HepG2 (cell line): ENCODE results near the gene RAET1E. TPM values are rescaled to one million over a fixed set of nuclear protein-coding genes. Genes with fewer than 3 reads are reported as not detected.

Experiments
- ATAC-seq: fragments of 200-7000 bp; cut with Tn5 transposase; 3 replicates; pipeline ENCODE4 v1.9.1; 2020; ENCODE audit warnings: mild to moderate bottlenecking, moderate library complexity
- BruUV-seq: library from RNA; stranded (reverse); fragments of 400-500 nt; replicated peaks from 2 replicates; lab custom pipeline; 2021; lab: Mats Ljungman, UMichigan
- CTCF ChIA-PET: fragments of 300-600 bp; formaldehyde crosslinking; extraction: SDS; loops from one replicate; lab custom pipeline; 2021; ENCODE audit warnings: low total read pairs, inconsistent platforms, low intra/inter-chr PET ratio; lab: Yijun Ruan, JAX
- POLR2A ChIA-PET: fragments of 350-600 bp; sonication (Branson Sonifier 250); formaldehyde crosslinking; loops from one replicate; lab custom pipeline; 2020; ENCODE audit warnings: antibody characterized with exemption, inconsistent platforms; lab: Yijun Ruan, JAX
- DNase-seq: peaks from one replicate; pipeline ENCODE4 v3.0.0-alpha.2; 2015; ENCODE audit warnings: low spot score
- FAIRE-seq: peaks from 3 replicates; lab custom pipeline; 2011; peaks lifted over from hg19 to GRCh38; lab: Jason Lieb, UNC
- H2AFZ ChIP-seq: one replicate; pipeline ENCODE4 v1.6.1; 2011; ENCODE audit warnings: low read length, inconsistent platforms
- H3K27ac ChIP-seq: fragments of 300-600 bp; 3 replicates; pipeline ENCODE4 v1.8.0; 2011; ENCODE audit warnings: mixed run types, mild to moderate bottlenecking, mixed read lengths, low read length, inconsistent platforms; ENCODE audit not compliant: insufficient read depth; ENCODE audit errors: extremely low read length
- H3K27me3 ChIP-seq, 2 experiments: fragments of 200-600 bp in 1 of 2; 2 replicates in 1 of 2; 3 replicates in 1 of 2; pipeline versions ENCODE4 v1.6.0 to v1.8.0; 2011; ENCODE audit warnings: low read length in 2 of 2, mild to moderate bottlenecking in 2 of 2, moderate library complexity in 2 of 2, inconsistent platforms in 1 of 2; ENCODE audit not compliant: insufficient read depth in 2 of 2, control insufficient read depth in 1 of 2
- H3K36me3 ChIP-seq, 2 experiments: fragments of 200-600 bp in 1 of 2; replicated peaks in 1 of 2; 2 replicates in 1 of 2; 3 replicates in 1 of 2; pipeline versions ENCODE4 v1.5.1 to v1.8.0; 2011; ENCODE audit warnings: low read length in 2 of 2, inconsistent platforms in 1 of 2; ENCODE audit not compliant: insufficient read depth in 2 of 2, control insufficient read depth in 1 of 2
- H3K4me1 ChIP-seq: 2 replicates; pipeline ENCODE4 v1.5.1; 2012; ENCODE audit warnings: low read length, inconsistent platforms; ENCODE audit not compliant: insufficient read depth
- H3K4me2 ChIP-seq: 2 replicates; pipeline ENCODE4 v1.6.0; 2011; ENCODE audit warnings: low read depth, low read length, inconsistent platforms
- H3K4me3 ChIP-seq, 3 experiments: fragments of 200-600 bp in 1 of 3; sonication (generic), shearing (Covaris generic) in 1 of 3; replicated peaks in 1 of 3; 2 replicates each; pipeline ENCODE4 v1.5.1; 2011 to 2016; ENCODE audit warnings: low read length in 3 of 3, inconsistent platforms in 2 of 3, low read depth in 2 of 3, mild to moderate bottlenecking in 2 of 3, control low read depth in 1 of 3, mixed read lengths in 1 of 3; ENCODE audit not compliant: insufficient read depth in 1 of 3
- H3K79me2 ChIP-seq: one replicate; pipeline ENCODE4 v1.6.1; 2011; ENCODE audit warnings: low read length, inconsistent platforms; ENCODE audit not compliant: insufficient read depth
- H3K9ac ChIP-seq: 2 replicates; pipeline ENCODE4 v1.6.0; 2011; ENCODE audit warnings: mild to moderate bottlenecking, low read depth, low read length, inconsistent platforms; ENCODE audit not compliant: insufficient read depth
- H3K9me3 ChIP-seq: 2 replicates; pipeline ENCODE4 v1.5.1; 2012; ENCODE audit warnings: mild to moderate bottlenecking, low read length
- H4K20me1 ChIP-seq: 2 replicates; pipeline ENCODE4 v1.6.0; 2011; ENCODE audit warnings: inconsistent platforms, mild to moderate bottlenecking, low read length, moderate library complexity; ENCODE audit not compliant: insufficient read depth
- GMEB2 ChIP-seq: IDR thresholded peaks from 2 replicates; pipeline ENCODE4 v1.6.1; 2016; ENCODE audit warnings: missing biosample characterization, missing genetic modification reagents, low read depth
- ISX ChIP-seq: sonication (generic); formaldehyde crosslinking; conservative IDR thresholded peaks from 2 replicates; pipeline ENCODE4 v1.5.0; 2020; ENCODE audit warnings: missing genetic modification reagents
- NKX3-1 ChIP-seq: sonication (generic); formaldehyde crosslinking; IDR thresholded peaks from 2 replicates; pipeline ENCODE4 v1.5.0; 2020; ENCODE audit warnings: missing genetic modification reagents
- PATZ1 ChIP-seq: sonication (generic); formaldehyde crosslinking; IDR thresholded peaks from 2 replicates; pipeline ENCODE4 v1.4.0; 2020; ENCODE audit warnings: missing genetic modification reagents
- ZNF557 ChIP-seq: sonication (generic); formaldehyde crosslinking; IDR thresholded peaks from 2 replicates; pipeline ENCODE4 v1.4.0; 2020; ENCODE audit warnings: missing genetic modification reagents
- ZNF7 ChIP-seq: IDR thresholded peaks from 2 replicates; pipeline ENCODE4 v1.6.1; 2016; ENCODE audit warnings: missing biosample characterization, missing genetic modification reagents
- WGBS: methylation state at CpG from one replicate; pipeline ENCODE4 v1.1.6; 2017; ENCODE audit warnings: low lambda C conversion rate; 5-methylcytosine and 5-hydroxymethylcytosine counted together
- in situ Hi-C: cut with HindIII; loops from 2 replicates; pipeline ENCODE4 v1.10.0; 2017; ENCODE audit warnings: low pct_unique_long_range_greater_than_20kb; ENCODE audit not compliant: extremely low pct_ligation_motif_present
- intact Hi-C: fragments of 100-400 bp; cut with micrococcal nuclease; formaldehyde crosslinking; loops from one replicate; pipeline ENCODE4 v1.10.0; 2022; ENCODE audit not compliant: unreplicated experiment
- polyA plus RNA-seq, 8 experiments: library from polyadenylated mRNA; depleted of rRNA in 3 of 8; stranded (reverse) in 7 of 8; unstranded in 1 of 8; fragments of >200 nt; fragmentation: Illumina TruSeq in 4 of 8; extraction: Trizol in 4 of 8; gene quantifications; 2 replicates each; pipeline versions ENCODE4 v1.2.1 to v1.2.3, GENCODE V29; 2011 to 2016; ENCODE audit warnings: low read depth in 4 of 8, missing spikeins in 1 of 8, mixed read lengths in 1 of 8; ENCODE audit not compliant: insufficient read depth in 1 of 8
- total RNA-seq, 5 experiments: library from RNA; depleted of rRNA; stranded (reverse); fragments of >200 nt; fragmentation: Illumina TruSeq; extraction: Trizol; gene quantifications; 2 replicates each; pipeline ENCODE4 v1.2.3, GENCODE V29; 2016; ENCODE audit warnings: low read depth in 1 of 5
- TF ChIP-seq, protein P1 (sequence below): sonication (generic); formaldehyde crosslinking; IDR thresholded peaks from 2 replicates; pipeline ENCODE4 v1.4.0; 2020; ENCODE audit warnings: missing genetic modification reagents
- TF ChIP-seq, protein P2 (sequence below): IDR thresholded peaks from 2 replicates; pipeline ENCODE4 v1.6.1; 2012; ENCODE audit warnings: low read depth, low read length, improper control_type of control experiment

RAET1E gene
- total and polyA plus RNA-seq, 2 of the 13 experiments (the other 11 are each of a cell fraction or from before 2014, with no cell fraction given): not detected

- TF ChIP-seq PATZ1 (CRISPR knock-in tag) (no peak), ZNF557 (no peak)
- TF ChIP-seq, protein P1, sequence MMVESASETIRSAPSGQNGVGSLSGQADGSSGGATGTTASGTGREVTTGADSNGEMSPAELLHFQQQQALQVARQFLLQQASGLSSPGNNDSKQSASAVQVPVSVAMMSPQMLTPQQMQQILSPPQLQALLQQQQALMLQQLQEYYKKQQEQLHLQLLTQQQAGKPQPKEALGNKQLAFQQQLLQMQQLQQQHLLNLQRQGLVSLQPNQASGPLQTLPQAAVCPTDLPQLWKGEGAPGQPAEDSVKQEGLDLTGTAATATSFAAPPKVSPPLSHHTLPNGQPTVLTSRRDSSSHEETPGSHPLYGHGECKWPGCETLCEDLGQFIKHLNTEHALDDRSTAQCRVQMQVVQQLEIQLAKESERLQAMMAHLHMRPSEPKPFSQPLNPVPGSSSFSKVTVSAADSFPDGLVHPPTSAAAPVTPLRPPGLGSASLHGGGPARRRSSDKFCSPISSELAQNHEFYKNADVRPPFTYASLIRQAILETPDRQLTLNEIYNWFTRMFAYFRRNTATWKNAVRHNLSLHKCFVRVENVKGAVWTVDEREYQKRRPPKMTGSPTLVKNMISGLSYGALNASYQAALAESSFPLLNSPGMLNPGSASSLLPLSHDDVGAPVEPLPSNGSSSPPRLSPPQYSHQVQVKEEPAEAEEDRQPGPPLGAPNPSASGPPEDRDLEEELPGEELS (CRISPR knock-in tag): no peak
- TF ChIP-seq, all 625 proteins: peak for 0
Measured at GRCh38 chr6:149935246-149935645, 37.3 kb upstream of the RAET1E start (continued).

- Histone ChIP-seq H3K4me3 (no peak overlapping the region), H3K4me1 (peaks cover 12% of the 10 kb centered on the region), H3K4me2 (no peak overlapping the region), H3K9ac (no peak overlapping the region), H3K27me3 (peaks cover 9 to 63% of the 10 kb centered on the region in 2 experiments), H3K27ac (no peak overlapping the region), H3K9me3 (no peaks in the 10 kb centered on the region), H2AFZ (no peak overlapping the region), H3K36me3 (no peaks in the 10 kb centered on the region), H4K20me1 (no peaks in the 10 kb centered on the region), H3K79me2 (no peaks in the 10 kb centered on the region)
- intact Hi-C loops (loop anchor here (1.0 to 10.0 kb wide), 2 partner anchors 82 to 880 kb away; no protein-coding TSS in a partner anchor), in situ Hi-C loops (loop anchor here (5.0 to 10.0 kb wide), 3 partner anchors 73 to 880 kb away; partner anchors contain the start of gene RAET1L)
- no TSS peak for BruUV-seq
- peak; percentile 57 for ATAC-seq
- FAIRE-seq: peak; percentile 89
- ChIA-PET CTCF (interaction anchor here (0.7 to 4.1 kb wide), 2 partner anchors 72 to 82 kb away, joined by 4 to 64 read pairs; no protein-coding TSS in a partner anchor), POLR2A (no interaction called here)
- peak; percentile 64 for DNase-seq
- under 1% methylated on average over 11 of the region's 11 CpGs for WGBS
- TF ChIP-seq GMEB2 (CRISPR knock-in tag) (no peak), NKX3-1 (no peak), ZNF7 (CRISPR knock-in tag) (no peak), ISX (CRISPR knock-in tag) (no peak)
- TF ChIP-seq, protein P2, sequence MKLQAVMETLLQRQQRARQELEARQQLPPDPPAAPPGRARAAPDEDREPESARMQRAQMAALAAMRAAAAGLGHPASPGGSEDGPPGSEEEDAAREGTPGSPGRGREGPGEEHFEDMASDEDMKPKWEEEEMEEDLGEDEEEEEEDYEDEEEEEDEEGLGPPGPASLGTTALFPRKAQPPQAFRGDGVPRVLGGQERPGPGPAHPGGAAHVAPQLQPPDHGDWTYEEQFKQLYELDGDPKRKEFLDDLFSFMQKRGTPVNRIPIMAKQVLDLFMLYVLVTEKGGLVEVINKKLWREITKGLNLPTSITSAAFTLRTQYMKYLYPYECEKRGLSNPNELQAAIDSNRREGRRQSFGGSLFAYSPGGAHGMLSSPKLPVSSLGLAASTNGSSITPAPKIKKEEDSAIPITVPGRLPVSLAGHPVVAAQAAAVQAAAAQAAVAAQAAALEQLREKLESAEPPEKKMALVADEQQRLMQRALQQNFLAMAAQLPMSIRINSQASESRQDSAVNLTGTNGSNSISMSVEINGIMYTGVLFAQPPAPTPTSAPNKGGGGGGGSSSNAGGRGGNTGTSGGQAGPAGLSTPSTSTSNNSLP: peak; percentile 84
Measured at GRCh38 chr6:149934249-149935156, 36.6 kb upstream of the RAET1E start.
